H1 (cell line): ENCODE measurements around the gene ELMO1. TPM values are rescaled to one million over a fixed set of nuclear protein-coding genes. Genes with fewer than 3 reads are reported as not detected.

ENCODE experiments used
- CTCF ChIA-PET: fragments of 300-600 bp; sonication (Branson Sonifier 250); formaldehyde crosslinking; loops from one replicate; lab custom pipeline; 2021; ENCODE audit not compliant: partially characterized antibody; lab: Charles Lee
- POLR2A ChIA-PET: fragments of 300-600 bp; sonication (Branson Sonifier 250); formaldehyde crosslinking; loops from one replicate; lab custom pipeline; 2021; ENCODE audit warnings: inconsistent platforms; ENCODE audit not compliant: partially characterized antibody; lab: Charles Lee
- DNase-seq, 2 experiments: peaks; one replicate each; pipeline versions ENCODE4 v3.0.0 to v3.0.0-alpha.2; 2010 to 2022; ENCODE audit warnings: low spot score in 2 of 2, low read depth in 1 of 2, mixed read lengths in 1 of 2
- FAIRE-seq: peaks from 2 replicates; lab custom pipeline; 2011; peaks lifted over from hg19 to GRCh38; lab: Jason Lieb, UNC
- H2AFZ ChIP-seq: 2 replicates; pipeline ENCODE4 v1.8.1; 2012; ENCODE audit warnings: low read length, inconsistent platforms
- H2AK5ac ChIP-seq: 2 replicates; pipeline ENCODE4 v1.6.1; 2013; ENCODE audit warnings: low read depth, low read length
- H2BK120ac ChIP-seq: replicated peaks from 2 replicates; pipeline ENCODE3; 2013; ENCODE audit warnings: low read depth, low read length, inconsistent platforms
- H2BK12ac ChIP-seq: 2 replicates; pipeline ENCODE4 v1.6.1; 2013; ENCODE audit warnings: low read depth, low read length
- H2BK15ac ChIP-seq: 2 replicates; pipeline ENCODE4 v1.6.1; 2013; ENCODE audit warnings: low read length
- H2BK20ac ChIP-seq: 2 replicates; pipeline ENCODE4 v1.6.1; 2013; ENCODE audit warnings: low read length
- H2BK5ac ChIP-seq: 2 replicates; pipeline ENCODE4 v1.6.1; 2013; ENCODE audit warnings: low read depth, low read length
- H3K14ac ChIP-seq: 2 replicates; pipeline ENCODE4 v1.6.1; 2013; ENCODE audit warnings: inconsistent platforms; ENCODE audit not compliant: insufficient read length
- H3K18ac ChIP-seq: 2 replicates; pipeline ENCODE4 v1.6.1; 2013; ENCODE audit warnings: low read length; ENCODE audit errors: extremely low read depth
- H3K23ac ChIP-seq: 2 replicates; pipeline ENCODE4 v1.6.1; 2013; ENCODE audit warnings: inconsistent platforms; ENCODE audit not compliant: insufficient read length
- H3K23me2 ChIP-seq: 2 replicates; pipeline ENCODE4 v1.6.1; 2013; ENCODE audit warnings: low read depth, low read length
- H3K27ac ChIP-seq: 2 replicates; pipeline ENCODE4 v1.6.1; 2011; ENCODE audit warnings: low read depth, low read length, inconsistent platforms
- H3K27me3 ChIP-seq, 4 experiments: replicated peaks in 1 of 4; 1 replicate in 1 of 4; 2 replicates in 3 of 4; pipeline versions ENCODE4 v1.6.1 to v1.8.1; 2011 to 2013; ENCODE audit warnings: low read length in 3 of 4, mild to moderate bottlenecking in 3 of 4, inconsistent platforms in 2 of 4, mixed read lengths in 2 of 4, moderate library complexity in 1 of 4; ENCODE audit not compliant: control insufficient read depth in 3 of 4, insufficient read depth in 3 of 4; ENCODE audit errors: extremely low read depth in 1 of 4
- H3K36me3 ChIP-seq, 4 experiments: 2 replicates each; pipeline versions ENCODE4 v1.6.1 to v1.8.1; 2011 to 2013; ENCODE audit warnings: mild to moderate bottlenecking in 4 of 4, low read length in 3 of 4, moderate library complexity in 2 of 4, control low read depth in 1 of 4, inconsistent platforms in 1 of 4; ENCODE audit not compliant: insufficient read depth in 4 of 4, control insufficient read depth in 2 of 4
- H3K4ac ChIP-seq: replicated peaks from 2 replicates; pipeline ENCODE3; 2013; ENCODE audit warnings: low read length, low read depth, mixed read lengths, inconsistent platforms; ENCODE audit not compliant: insufficient read length
- H3K4me1 ChIP-seq, 4 experiments: replicated peaks in 1 of 4; 1 replicate in 1 of 4; 2 replicates in 3 of 4; pipeline versions ENCODE4 v1.6.1 to v1.8.1; 2011 to 2013; ENCODE audit warnings: low read length in 3 of 4, inconsistent platforms in 2 of 4, mixed read lengths in 1 of 4; ENCODE audit not compliant: insufficient read depth in 4 of 4, control insufficient read depth in 3 of 4
- H3K4me2 ChIP-seq, 2 experiments: 2 replicates each; pipeline versions ENCODE4 v1.6.1 to v1.8.1; 2011 to 2013; ENCODE audit warnings: low read depth in 2 of 2, low read length in 2 of 2, control low read depth in 1 of 2, inconsistent platforms in 1 of 2, mild to moderate bottlenecking in 1 of 2; ENCODE audit not compliant: insufficient read depth in 1 of 2
- H3K4me3 ChIP-seq, 4 experiments: fragments of 200-600, 300-600 bp in 1 of 4; sonication (generic), shearing (Covaris generic), sonication (Bioruptor Twin) in 1 of 4; 2 replicates each; pipeline versions ENCODE4 v1.5.1 to v1.8.1; 2011 to 2016; ENCODE audit warnings: low read length in 4 of 4, low read depth in 3 of 4, control low read depth in 2 of 4, inconsistent platforms in 2 of 4, mild to moderate bottlenecking in 2 of 4, mixed read lengths in 1 of 4, moderate library complexity in 1 of 4; ENCODE audit not compliant: insufficient read depth in 2 of 4; ENCODE audit errors: extremely low read depth in 1 of 4
- H3K56ac ChIP-seq: replicated peaks from 2 replicates; pipeline ENCODE3; 2013; ENCODE audit warnings: low read depth, mild to moderate bottlenecking, mixed read lengths, low read length, inconsistent platforms; ENCODE audit not compliant: insufficient read length
- H3K79me1 ChIP-seq: 2 replicates; pipeline ENCODE4 v1.6.1; 2013; ENCODE audit warnings: low read depth, low read length, control low read depth
- H3K79me2 ChIP-seq, 2 experiments: 2 replicates each; pipeline versions ENCODE4 v1.6.1 to v1.8.1; 2012 to 2013; ENCODE audit warnings: low read length in 2 of 2, mild to moderate bottlenecking in 2 of 2, inconsistent platforms in 1 of 2; ENCODE audit not compliant: insufficient read depth in 2 of 2, control insufficient read depth in 1 of 2
- H3K9ac ChIP-seq, 4 experiments: replicated peaks in 1 of 4; 1 replicate in 1 of 4; 2 replicates in 3 of 4; pipeline versions ENCODE4 v1.6.1 to v1.8.1; 2011 to 2013; ENCODE audit warnings: low read depth in 3 of 4, low read length in 3 of 4, control low read depth in 2 of 4, mild to moderate bottlenecking in 2 of 4, moderate library complexity in 2 of 4, inconsistent platforms in 1 of 4; ENCODE audit errors: extremely low read depth in 1 of 4
- H3K9me3 ChIP-seq, 2 experiments: 2 replicates each; pipeline versions ENCODE4 v1.6.1 to v1.8.1; 2012 to 2013; ENCODE audit warnings: mild to moderate bottlenecking in 2 of 2, moderate library complexity in 2 of 2, control low read depth in 1 of 2, inconsistent platforms in 1 of 2, low read depth in 1 of 2, low read length in 1 of 2, mixed read lengths in 1 of 2; ENCODE audit not compliant: insufficient read depth in 2 of 2
- H4K20me1 ChIP-seq, 2 experiments: replicated peaks in 1 of 2; 2 replicates each; pipeline versions ENCODE3 to v1.8.1; 2011 to 2013; ENCODE audit warnings: inconsistent platforms in 2 of 2, low read length in 2 of 2, mild to moderate bottlenecking in 1 of 2; ENCODE audit not compliant: insufficient read depth in 2 of 2, control insufficient read depth in 1 of 2
- H4K5ac ChIP-seq: 2 replicates; pipeline ENCODE4 v1.6.1; 2013; ENCODE audit warnings: low read length, low read depth, mixed read lengths, inconsistent platforms; ENCODE audit not compliant: insufficient read length
- H4K8ac ChIP-seq: 2 replicates; pipeline ENCODE4 v1.8.0; 2013; ENCODE audit warnings: mild to moderate bottlenecking, moderate library complexity, low read length, inconsistent platforms; ENCODE audit not compliant: insufficient read depth; ENCODE audit errors: extremely low read depth
- H4K91ac ChIP-seq: replicated peaks from 2 replicates; pipeline ENCODE3; 2013; ENCODE audit warnings: low read length, mixed read lengths, inconsistent platforms; ENCODE audit not compliant: insufficient read length
- CEBPB ChIP-seq: IDR thresholded peaks from 2 replicates; pipeline ENCODE4 v1.6.1; 2012; ENCODE audit warnings: low read depth, low read length
- EGR1 ChIP-seq: IDR thresholded peaks from 2 replicates; pipeline ENCODE4 v1.6.1; 2011; ENCODE audit warnings: low read depth, low read length, borderline replicate concordance
- HDAC2 ChIP-seq, 2 experiments: fragments of 300-600 bp in 1 of 2; sonication (generic) in 1 of 2; IDR thresholded peaks; 2 replicates each; pipeline ENCODE4 v1.6.1; 2011 to 2012; ENCODE audit warnings: low read depth in 2 of 2, low read length in 2 of 2, mild to moderate bottlenecking in 2 of 2, moderate library complexity in 2 of 2, borderline replicate concordance in 1 of 2, inconsistent platforms in 1 of 2
- JUND ChIP-seq: IDR thresholded peaks from 2 replicates; pipeline ENCODE4 v1.6.1; 2011; ENCODE audit warnings: mild to moderate bottlenecking, improper control_type of control experiment, low read length
- PHF8 ChIP-seq: fragments of 200-600 bp; sonication (generic); conservative IDR thresholded peaks from 2 replicates; pipeline ENCODE4 v1.7.1; 2012; ENCODE audit warnings: low read depth, mild to moderate bottlenecking, inconsistent platforms, low read length, moderate library complexity
- RXRA ChIP-seq: IDR thresholded peaks from 2 replicates; pipeline ENCODE4 v1.6.1; 2011; ENCODE audit warnings: low read depth, mild to moderate bottlenecking, low read length, moderate library complexity; ENCODE audit not compliant: insufficient read depth
- SP2 ChIP-seq: IDR thresholded peaks from 2 replicates; pipeline ENCODE4 v1.6.1; 2012; ENCODE audit warnings: mild to moderate bottlenecking, low read length, inconsistent platforms
- TAF1 ChIP-seq: IDR thresholded peaks from 2 replicates; pipeline ENCODE4 v1.6.1; 2011; ENCODE audit warnings: mild to moderate bottlenecking, low read depth, low read length
- ZNF274 ChIP-seq: IDR thresholded peaks from 2 replicates; pipeline ENCODE4 v1.7.0; 2012; ENCODE audit warnings: low read length, borderline replicate concordance; ENCODE audit errors: extremely low read depth
- WGBS, 2 experiments: shearing (Covaris generic) in 1 of 2; methylation state at CpG; one replicate each; pipeline versions ENCODE4 v1.1.6 to v1.1.7; 2013 to 2015; ENCODE audit warnings: low lambda C conversion rate in 2 of 2, mixed read lengths in 2 of 2, inconsistent platforms in 1 of 2, low coverage in 1 of 2, missing lambda C conversion rate in 1 of 2; ENCODE audit not compliant: insufficient replicate concordance in 2 of 2, insufficient coverage in 1 of 2, insufficient read length in 1 of 2; ENCODE audit errors: extremely low coverage in 1 of 2, missing lambda C conversion rate in 1 of 2; 5-methylcytosine and 5-hydroxymethylcytosine counted together
- polyA plus RNA-seq, 7 experiments: library from polyadenylated mRNA; depleted of rRNA in 3 of 7; stranded (reverse) in 5 of 7; unstranded in 2 of 7; fragments of >200 nt in 5 of 7; fragments of 200-250 nt in 2 of 7; gene quantifications; 1 replicate in 5 of 7; 2 replicates in 1 of 7; 4 replicates in 1 of 7; pipeline versions ENCODE4 v1.2.1 to v1.2.3, GENCODE V29; 2011 to 2013; ENCODE audit warnings: missing spikeins in 2 of 7, mixed read lengths in 2 of 7
- total RNA-seq: library from RNA; stranded (reverse); fragmentation: NEBNext Ultra II Directional; extraction: Animal tissue kit (Norgen Biotek cat#: 25700); gene quantifications from 2 replicates; pipeline ENCODE4 v1.2.1, GENCODE V29; 2021

Gene ELMO1
- total and polyA plus RNA-seq, 2 of the 8 experiments (the other 6 are each of a cell fraction or from before 2014, with no cell fraction given): 18.4 to 21.0 TPM

- Histone ChIP-seq H3K4me3 (no peak overlapping the region), H2BK5ac (no peak overlapping the region), H3K23me2 (no peaks in the 10 kb centered on the region), H2BK12ac (no peak overlapping the region), H3K36me3 (no peaks in the 10 kb centered on the region), H4K8ac (no peak overlapping the region), H3K4me2 (no peak overlapping the region), H2BK120ac (no peak overlapping the region), H4K5ac (no peak overlapping the region), H2AFZ (no peak overlapping the region), H3K18ac (no peak overlapping the region), H3K4ac (no peak overlapping the region), H2BK15ac (no peak overlapping the region), H2AK5ac (no peak overlapping the region), H3K27ac (no peak overlapping the region), H3K4me1 (no peaks in the 10 kb centered on the region), H3K9ac (no peak overlapping the region), H2BK20ac (no peak overlapping the region), H3K56ac (no peak overlapping the region), H3K79me1 (no peaks in the 10 kb centered on the region), H3K79me2 (no peaks in the 10 kb centered on the region), H4K91ac (no peak overlapping the region), H3K9me3 (no peaks in the 10 kb centered on the region), H4K20me1 (no peaks in the 10 kb centered on the region), H3K23ac (no peak overlapping the region), H3K27me3 (no peaks in the 10 kb centered on the region), H3K14ac (no peak overlapping the region)
- 88% methylated on average over 2 of the region's 3 CpGs; no CpG with 5 or more reads in 1 of the 2 experiments for WGBS, 2 experiments
- CTCF ChIA-PET: interaction anchor here (0.7 kb wide), 1 partner anchor 9 kb away, joined by 4 read pairs; no protein-coding TSS in a partner anchor
- no peak for TF ChIP-seq RXRA
- TF ChIP-seq HDAC2 (IDR thresholded peaks at IDR 0.05; ENCODE audit: borderline replicate concordance in 1 of 2, low read depth in 2 of 2, low read length in 2 of 2): no peak
- TF ChIP-seq CEBPB: no peak
- no peak for TF ChIP-seq PHF8
- TF ChIP-seq JUND: no peak
- TF ChIP-seq EGR1: no peak
- no peak for TF ChIP-seq SP2
- TF ChIP-seq TAF1: no peak
- TF ChIP-seq ZNF274: no peak
- FAIRE-seq (no peak), DNase-seq (no peak)
- POLR2A ChIA-PET: no interaction called here
These were observed 524.7 kb downstream of the ELMO1 start for GRCh38 chr7:36923943-36924436.
